SK-N-MC (cell line): ENCODE data around the gene ALDH1L1.

Source experiments
- EZH2 ChIP-seq: fragments of 200-600 bp; sonication (generic); IDR thresholded peaks from one replicate; pipeline ENCODE4 v1.6.1; 2017; ENCODE audit warnings: antibody characterized with exemption
- POLR2AphosphoS5 ChIP-seq: IDR thresholded peaks from 2 replicates; pipeline ENCODE4 v1.6.1; 2012; ENCODE audit warnings: mild to moderate bottlenecking, low read depth, low read length, borderline replicate concordance

- no peak for TF ChIP-seq EZH2
- no peak for TF ChIP-seq POLR2AphosphoS5
Observed at GRCh38 chr3:126161309-126161708, 19.1 kb downstream of the ALDH1L1 start.
